Cardiac ventricle fibroblast (primary cell): Measurements from ENCODE around the gene PTCH2. TPM values are rescaled to one million over a fixed set of nuclear protein-coding genes. Genes with fewer than 3 reads are reported as not detected.

Experiments
- total RNA-seq: library from RNA; depleted of rRNA; stranded (reverse); fragments of >200 nt; gene quantifications from 2 replicates; pipeline ENCODE4 v1.2.3, GENCODE V29; 2015

Gene PTCH2, protein sequence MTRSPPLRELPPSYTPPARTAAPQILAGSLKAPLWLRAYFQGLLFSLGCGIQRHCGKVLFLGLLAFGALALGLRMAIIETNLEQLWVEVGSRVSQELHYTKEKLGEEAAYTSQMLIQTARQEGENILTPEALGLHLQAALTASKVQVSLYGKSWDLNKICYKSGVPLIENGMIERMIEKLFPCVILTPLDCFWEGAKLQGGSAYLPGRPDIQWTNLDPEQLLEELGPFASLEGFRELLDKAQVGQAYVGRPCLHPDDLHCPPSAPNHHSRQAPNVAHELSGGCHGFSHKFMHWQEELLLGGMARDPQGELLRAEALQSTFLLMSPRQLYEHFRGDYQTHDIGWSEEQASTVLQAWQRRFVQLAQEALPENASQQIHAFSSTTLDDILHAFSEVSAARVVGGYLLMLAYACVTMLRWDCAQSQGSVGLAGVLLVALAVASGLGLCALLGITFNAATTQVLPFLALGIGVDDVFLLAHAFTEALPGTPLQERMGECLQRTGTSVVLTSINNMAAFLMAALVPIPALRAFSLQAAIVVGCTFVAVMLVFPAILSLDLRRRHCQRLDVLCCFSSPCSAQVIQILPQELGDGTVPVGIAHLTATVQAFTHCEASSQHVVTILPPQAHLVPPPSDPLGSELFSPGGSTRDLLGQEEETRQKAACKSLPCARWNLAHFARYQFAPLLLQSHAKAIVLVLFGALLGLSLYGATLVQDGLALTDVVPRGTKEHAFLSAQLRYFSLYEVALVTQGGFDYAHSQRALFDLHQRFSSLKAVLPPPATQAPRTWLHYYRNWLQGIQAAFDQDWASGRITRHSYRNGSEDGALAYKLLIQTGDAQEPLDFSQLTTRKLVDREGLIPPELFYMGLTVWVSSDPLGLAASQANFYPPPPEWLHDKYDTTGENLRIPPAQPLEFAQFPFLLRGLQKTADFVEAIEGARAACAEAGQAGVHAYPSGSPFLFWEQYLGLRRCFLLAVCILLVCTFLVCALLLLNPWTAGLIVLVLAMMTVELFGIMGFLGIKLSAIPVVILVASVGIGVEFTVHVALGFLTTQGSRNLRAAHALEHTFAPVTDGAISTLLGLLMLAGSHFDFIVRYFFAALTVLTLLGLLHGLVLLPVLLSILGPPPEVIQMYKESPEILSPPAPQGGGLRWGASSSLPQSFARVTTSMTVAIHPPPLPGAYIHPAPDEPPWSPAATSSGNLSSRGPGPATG
- total RNA-seq: 0.10 and 1.5 TPM in 2 replicates

DNA sequence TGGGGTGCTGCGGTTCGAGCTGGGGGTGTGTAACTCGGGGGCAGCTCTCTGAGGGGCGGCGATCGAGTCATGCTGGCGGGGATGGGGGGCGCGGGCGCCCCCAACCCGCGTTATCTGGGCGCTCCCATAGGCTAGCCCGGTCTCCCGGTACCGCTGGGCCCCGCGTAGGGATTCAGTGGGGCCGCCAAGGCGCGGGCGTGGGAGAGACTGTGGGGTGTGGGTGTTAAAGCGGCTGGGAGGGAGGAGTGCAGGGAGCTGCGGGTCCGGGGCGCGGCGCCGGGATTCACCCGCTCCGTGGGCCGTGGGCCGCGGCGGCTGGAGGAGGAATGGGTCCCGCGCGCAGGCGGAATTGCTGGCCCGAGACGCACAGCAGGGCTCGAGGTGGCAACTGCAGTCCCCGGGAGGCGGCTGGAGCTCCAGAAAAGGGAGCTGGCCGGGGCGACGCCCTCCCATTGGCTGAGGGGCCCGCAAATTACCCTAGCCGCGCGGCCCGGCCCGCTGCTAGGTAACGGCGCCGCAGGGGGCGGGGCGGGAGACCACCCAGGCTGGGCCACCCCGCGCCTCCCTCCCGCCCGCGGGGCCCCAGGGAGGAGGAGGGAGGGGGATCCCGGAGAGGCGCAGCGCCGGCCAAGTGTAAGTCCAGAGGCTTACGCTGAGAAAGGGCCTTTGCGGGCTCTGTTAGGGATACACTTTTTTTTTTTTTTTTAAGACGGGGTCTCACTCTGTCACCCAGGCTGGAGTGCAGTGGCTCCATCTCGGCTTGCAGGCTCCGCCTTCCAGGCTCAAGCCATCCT is at the start of gene PTCH2:
TSS of gene PTCH2 (minus strand) at position 392 of the 794 bp plus-strand sequence. CDS start at position 71, 321 bp downstream.

DNA sequence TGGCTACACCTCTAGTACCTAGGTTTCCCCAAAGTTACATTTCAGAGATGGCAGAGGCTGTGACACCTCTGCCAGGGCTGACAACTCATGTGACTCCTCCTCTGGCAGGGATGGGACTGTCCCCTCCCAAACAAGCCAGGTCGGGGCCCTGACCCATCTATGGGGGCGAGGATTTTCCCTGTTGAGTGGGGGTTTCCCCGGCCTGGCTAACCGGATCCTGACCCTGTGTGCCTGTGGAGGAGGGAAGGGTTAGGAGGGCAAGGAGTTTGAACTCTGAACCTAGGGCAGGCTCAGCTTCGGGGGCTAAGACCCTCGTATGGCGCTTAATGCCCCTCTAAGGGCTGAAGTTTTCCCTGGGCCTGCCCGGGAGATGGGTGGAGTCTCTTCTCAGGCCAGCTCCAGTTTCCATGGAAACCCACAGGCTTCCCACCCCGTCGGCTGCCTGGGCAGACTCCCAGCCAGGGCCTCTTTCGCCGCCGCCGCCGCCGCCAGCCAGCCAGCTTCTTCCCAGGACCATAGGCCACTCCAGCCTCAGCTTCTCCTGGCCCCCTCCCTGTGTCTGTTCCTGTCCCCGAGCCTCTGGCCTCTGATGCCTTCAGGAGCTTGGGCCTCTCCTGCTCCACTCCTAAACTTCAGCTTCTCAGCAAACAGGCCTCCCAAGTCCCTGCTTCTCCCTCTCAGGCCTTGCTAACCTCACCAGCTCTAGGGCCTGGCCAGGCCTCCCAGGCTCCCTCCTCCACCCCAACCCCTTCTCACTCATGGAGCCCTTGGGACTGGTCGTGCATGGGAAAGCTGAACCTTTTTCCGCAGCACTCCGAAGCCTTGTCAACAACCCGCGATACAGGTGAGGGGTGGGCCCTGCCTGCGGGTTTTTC is 34.8 kb downstream of the PTCH2 start, which contains the start of gene BTBD19:
TSS of gene BTBD19 (plus strand) at position 461 of the 875 bp plus-strand sequence. CDS start at position 759, 298 bp downstream.

DNA sequence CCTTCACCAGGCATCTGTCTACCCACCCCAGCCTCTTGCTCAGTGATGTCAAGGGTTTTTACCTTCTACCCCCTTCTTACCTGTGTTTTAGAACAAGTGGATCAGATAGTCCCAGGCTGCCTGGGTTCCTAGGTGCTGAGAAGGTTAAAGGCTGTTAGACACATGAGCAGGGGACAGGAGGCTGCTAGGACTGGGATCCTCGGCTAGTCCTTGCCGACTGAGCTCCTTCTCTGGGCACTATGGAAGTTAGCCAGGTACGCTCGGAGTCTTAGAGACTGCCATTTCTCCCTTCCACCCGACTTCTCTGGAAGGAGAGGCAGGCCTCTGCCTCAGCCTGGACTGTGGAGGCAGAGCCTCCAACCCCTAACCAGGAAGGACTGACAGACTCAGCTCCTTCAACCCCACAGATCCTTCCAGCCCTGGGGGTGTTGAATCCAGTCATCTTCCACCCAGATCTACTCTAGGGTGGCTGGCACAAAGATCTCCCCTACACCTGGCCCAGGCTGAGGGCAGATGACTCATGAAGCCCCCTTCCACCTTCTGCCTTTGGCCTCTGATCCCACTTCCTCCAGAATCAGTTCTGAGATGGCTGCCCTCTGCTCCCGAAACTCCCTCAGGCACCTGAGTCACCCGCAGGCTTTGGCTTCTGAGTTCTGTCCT is 36.2 kb downstream of the PTCH2 start, which contains the start of gene DYNLT4:
TSS of gene DYNLT4 (minus strand) at position 648 of the 660 bp plus-strand sequence. CDS start 683 bp downstream, outside the sequence.

DNA sequence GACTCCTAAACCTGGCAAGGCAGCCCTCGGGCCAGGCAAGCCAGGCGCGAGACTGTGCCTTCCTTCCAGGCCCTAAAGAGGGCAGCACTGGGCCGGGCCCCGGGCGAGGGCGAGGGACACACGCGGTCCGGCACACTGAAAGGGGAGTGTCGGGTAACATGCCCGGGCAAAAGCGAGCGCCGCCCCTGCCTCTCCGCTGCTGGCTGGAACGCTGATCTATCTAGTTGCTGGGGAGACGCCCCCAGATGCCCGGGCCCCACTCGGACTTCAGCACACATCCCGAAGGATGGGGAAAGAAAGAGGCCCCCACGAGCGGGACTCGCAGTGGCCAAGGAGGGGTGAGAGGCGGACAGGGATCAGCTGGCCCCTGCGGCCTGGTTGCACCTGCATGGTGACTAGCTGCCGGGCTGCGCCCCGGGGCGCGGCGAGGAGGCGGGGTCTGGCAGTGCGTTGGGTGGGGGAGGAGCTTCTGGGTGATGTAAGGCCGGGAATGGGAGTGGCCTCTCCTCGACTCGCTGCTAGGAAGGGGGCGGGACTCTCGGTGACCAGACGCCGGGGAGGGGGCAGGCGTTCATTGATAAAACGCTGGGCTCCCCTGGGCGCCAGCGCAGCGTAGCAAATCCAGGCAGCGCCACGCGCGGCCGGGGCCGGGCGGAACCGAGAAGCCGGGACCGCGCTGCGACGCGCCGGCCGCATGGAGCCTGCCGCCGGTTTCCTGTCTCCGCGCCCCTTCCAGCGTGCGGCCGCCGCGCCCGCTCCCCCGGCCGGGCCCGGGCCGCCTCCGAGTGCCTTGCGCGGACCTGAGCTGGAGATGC is 43.1 kb downstream of the PTCH2 start, which contains the start of gene PLK3:
TSS of gene PLK3 (plus strand) at position 608 of the 815 bp plus-strand sequence. CDS start at position 695, 87 bp downstream.

DNA sequence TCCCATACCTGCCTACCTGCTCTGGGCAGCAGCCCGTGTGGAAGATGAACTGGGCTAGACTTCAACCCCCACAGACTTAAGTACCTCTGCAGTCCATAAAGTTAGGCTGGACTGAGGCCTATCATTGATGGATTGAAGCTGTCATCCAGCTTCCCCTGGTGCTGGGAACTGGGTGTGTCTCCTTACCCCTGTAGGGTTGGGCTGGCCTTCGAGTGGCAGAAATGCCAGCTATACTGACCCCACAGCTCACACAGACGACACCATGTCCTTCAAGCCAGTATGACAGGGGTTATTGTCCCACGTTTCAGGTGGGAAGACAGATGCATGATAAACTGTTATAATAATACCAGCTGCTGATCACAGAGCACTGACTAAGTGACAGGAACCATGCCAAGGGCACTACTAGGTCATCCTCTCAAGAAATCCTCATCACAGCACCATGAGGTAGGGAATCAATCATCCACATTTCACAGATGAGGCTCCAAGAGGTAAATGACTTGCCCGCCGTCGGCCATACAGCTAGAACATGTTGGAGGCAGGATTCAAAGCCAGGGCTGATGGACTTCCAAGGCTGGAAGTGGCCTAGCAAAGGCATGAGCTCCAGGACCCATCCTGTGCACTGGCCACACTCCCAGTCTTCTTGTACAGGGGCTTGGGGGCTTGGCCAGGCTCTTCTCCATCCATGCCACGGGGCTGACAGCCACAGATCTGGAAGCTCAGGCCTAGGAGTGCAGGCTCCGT is 54.8 kb downstream of the PTCH2 start, which contains the start of gene BEST4:
TSS of gene BEST4 (minus strand) at position 51 of the 741 bp plus-strand sequence. CDS start 465 bp downstream, outside the sequence.

DNA sequence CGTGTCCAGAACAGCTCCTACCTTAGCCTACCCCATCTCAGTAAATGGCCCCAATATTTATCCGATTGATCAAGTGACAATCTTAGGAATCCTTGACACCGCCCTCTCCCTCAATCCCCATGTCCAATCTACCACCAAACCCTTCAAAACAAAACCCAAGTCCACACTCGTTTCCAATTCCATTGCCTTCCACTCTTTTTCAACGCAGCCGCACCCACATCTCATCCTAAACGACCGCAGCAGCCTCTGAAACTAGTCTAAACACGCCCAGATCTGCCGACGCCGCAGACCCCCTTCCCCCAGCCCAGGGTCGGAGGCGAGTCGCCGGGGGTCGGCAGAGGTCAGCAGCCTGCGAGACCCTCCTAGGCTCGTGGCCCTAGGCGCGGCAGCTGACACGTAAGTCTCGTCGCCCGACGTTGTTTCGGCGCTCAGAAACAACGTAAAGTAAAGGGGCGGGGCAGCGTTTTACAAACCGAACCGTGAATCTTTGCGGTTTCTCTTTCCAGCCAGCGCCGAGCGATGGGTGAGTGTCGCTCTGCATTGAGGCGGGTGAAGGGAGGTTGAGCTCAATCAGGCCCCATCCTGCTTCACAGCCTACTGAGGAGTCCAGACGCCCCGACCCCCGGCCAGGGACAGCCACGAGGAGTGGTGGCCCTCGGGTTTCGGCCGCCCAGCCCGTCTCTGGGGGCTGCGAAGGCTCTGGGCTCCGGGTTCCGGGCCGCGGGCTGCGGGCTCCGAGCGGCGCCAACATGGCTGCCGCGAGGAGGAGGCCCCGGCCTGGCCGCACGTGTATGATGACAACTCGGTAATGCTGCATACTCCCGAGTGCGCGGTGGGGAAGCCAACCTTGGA is 67.7 kb downstream of the PTCH2 start, which contains the start of gene RPS8:
TSS of gene RPS8 (plus strand) at position 463 of the 852 bp plus-strand sequence. CDS start at position 520, 57 bp downstream.

Other genes with a start within 250 kb of the PTCH2 start
- gene TMEM53, start 168.8 kb downstream of the PTCH2 start, total RNA-seq: 9.1 and 10.4 TPM in 2 replicates
- gene ARMH1, start 168.5 kb downstream of the PTCH2 start, total RNA-seq: 1.00 and 2.2 TPM in 2 replicates
- gene RNU5D-1, start 112.1 kb downstream of the PTCH2 start, total RNA-seq: not detected in 2 replicates
- gene KIF2C, start 103.4 kb downstream of the PTCH2 start, total RNA-seq: 2.1 and 2.3 TPM in 2 replicates
- gene RPS8, start 67.7 kb downstream of the PTCH2 start, total RNA-seq: 2,450 and 2,499 TPM in 2 replicates
- not detected in 2 replicates for gene BEST4, start 55.1 kb downstream of the PTCH2 start, total RNA-seq
- gene PLK3, start 42.9 kb downstream of the PTCH2 start, total RNA-seq: 12.3 and 12.9 TPM in 2 replicates
- 4.9 TPM in 1 of 2 replicates, not detected in the other for gene DYNLT4, start 35.9 kb downstream of the PTCH2 start, total RNA-seq
- gene BTBD19, start 34.7 kb downstream of the PTCH2 start, total RNA-seq: 5.1 and 7.8 TPM in 2 replicates
- gene EIF2B3, start 143.3 kb upstream of the PTCH2 start, total RNA-seq: 16.5 and 18.0 TPM in 2 replicates
- 26.5 and 29.0 TPM in 2 replicates for gene HECTD3, start 168.1 kb upstream of the PTCH2 start, total RNA-seq
- 77.1 and 79.5 TPM in 2 replicates for gene UROD, start 169.0 kb upstream of the PTCH2 start, total RNA-seq